Chondrocyte (in vitro differentiated cells): ENCODE results near the gene SMYD5. TPM values are rescaled to one million over a fixed set of nuclear protein-coding genes. Genes with fewer than 3 reads are reported as not detected.

ENCODE experiments used
- DNase-seq: peaks from one replicate; pipeline ENCODE4 v3.0.0; 2021; ENCODE audit warnings: mixed read lengths, low spot score
- H3K27ac Mint-ChIP-seq: one replicate; pipeline ENCODE4 v1.8.0; 2021; ENCODE audit warnings: mild to moderate bottlenecking, moderate library complexity, mixed read lengths; ENCODE audit not compliant: unreplicated experiment
- H3K27me3 Mint-ChIP-seq: 2 replicates; pipeline ENCODE4 v1.8.0; 2021; ENCODE audit warnings: low read depth, mixed read lengths
- H3K36me3 Mint-ChIP-seq: 2 replicates; pipeline ENCODE4 v1.8.0; 2021; ENCODE audit warnings: low read depth, mixed read lengths
- H3K4me1 Mint-ChIP-seq: 2 replicates; pipeline ENCODE4 v1.8.0; 2021; ENCODE audit warnings: low read depth, mild to moderate bottlenecking, mixed read lengths
- H3K4me3 Mint-ChIP-seq: one replicate; pipeline ENCODE4 v1.8.0; 2021; ENCODE audit warnings: mild to moderate bottlenecking, moderate library complexity, mixed read lengths; ENCODE audit not compliant: unreplicated experiment
- H3K9me3 Mint-ChIP-seq: 2 replicates; pipeline ENCODE4 v1.8.0; 2021; ENCODE audit warnings: low read depth, mixed read lengths
- CTCF ChIP-seq: fragments of 200-600 bp; sonication (generic); IDR thresholded peaks from 2 replicates; pipeline ENCODE4 v1.5.0; 2021; ENCODE audit warnings: antibody characterized with exemption, mild to moderate bottlenecking, moderate library complexity
- total RNA-seq: library from RNA; stranded (reverse); gene quantifications from 3 replicates; pipeline ENCODE4 v1.2.1, GENCODE V29; 2021

Gene SMYD5
- total RNA-seq, 1 donor from 2014 or later = 10.0 TPM

GRCh38 chr2:73174244-73174643, 39.8 kb upstream of the SMYD5 start:
- Mint-ChIP-seq H3K4me1 (peaks cover 14% of the 10 kb centered on the region), H3K36me3 (no peaks in the 10 kb centered on the region), H3K4me3 (no peak overlapping the region), H3K27ac (no peak overlapping the region), H3K9me3 (no peaks in the 10 kb centered on the region), H3K27me3 (peaks cover 34% of the 10 kb centered on the region)
- DNase-seq = no peak
- no peak for TF ChIP-seq CTCF

- Mint-ChIP-seq H3K9me3 (no peaks in the 10 kb centered on the region), H3K4me3 (peak overlapping the region; percentile 33), H3K27ac (no peak overlapping the region), H3K4me1 (peaks cover 14% of the 10 kb centered on the region), H3K27me3 (peaks cover 42% of the 10 kb centered on the region), H3K36me3 (no peaks in the 10 kb centered on the region)
- no peak for DNase-seq
- TF ChIP-seq CTCF = no peak
These were observed 38.9 kb upstream of the SMYD5 start for GRCh38 chr2:73174941-73175662.

DNA sequence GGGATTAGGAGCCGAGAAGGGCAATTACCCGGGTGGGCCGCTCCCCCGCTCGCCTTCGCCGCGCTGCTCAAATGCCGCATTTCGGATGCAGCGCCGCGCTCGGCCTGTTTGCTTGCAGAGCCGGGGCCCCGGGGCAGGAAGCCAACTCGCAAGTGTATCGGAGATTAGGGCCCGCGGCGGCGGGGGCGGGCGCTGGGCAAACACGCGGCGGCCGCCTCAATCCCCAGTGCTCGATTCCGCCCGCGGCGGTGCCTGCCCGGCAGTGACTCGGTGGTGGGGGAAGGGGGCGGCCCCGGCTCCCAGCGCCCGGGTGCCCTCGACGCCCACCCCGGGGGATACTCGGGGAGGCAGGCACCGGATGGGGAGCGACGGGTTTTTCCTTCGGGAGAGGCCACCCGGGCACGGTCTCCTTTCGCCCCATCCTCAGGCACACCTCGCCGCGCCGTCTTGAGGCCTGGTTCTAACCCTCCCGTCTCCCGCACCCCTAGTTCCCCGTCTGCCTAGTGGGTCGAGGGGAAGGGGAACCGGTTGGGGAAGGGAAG, 38.3 kb upstream of the SMYD5 start:
- Mint-ChIP-seq H3K4me3 (peak overlapping the region; percentile 95), H3K9me3 (no peaks in the 10 kb centered on the region), H3K36me3 (no peaks in the 10 kb centered on the region), H3K4me1 (peaks cover 14% of the 10 kb centered on the region), H3K27ac (no peak overlapping the region), H3K27me3 (peaks cover 47% of the 10 kb centered on the region)
- DNase-seq = no peak
- TF ChIP-seq CTCF = no peak

- peaks cover 14% of the 10 kb centered on the region for H3K4me1 Mint-ChIP-seq
- TF ChIP-seq CTCF = no peak
- H3K9me3 Mint-ChIP-seq = no peaks in the 10 kb centered on the region
These were observed 37.7 kb upstream of the SMYD5 start for GRCh38 chr2:73176205-73176880.

DNA sequence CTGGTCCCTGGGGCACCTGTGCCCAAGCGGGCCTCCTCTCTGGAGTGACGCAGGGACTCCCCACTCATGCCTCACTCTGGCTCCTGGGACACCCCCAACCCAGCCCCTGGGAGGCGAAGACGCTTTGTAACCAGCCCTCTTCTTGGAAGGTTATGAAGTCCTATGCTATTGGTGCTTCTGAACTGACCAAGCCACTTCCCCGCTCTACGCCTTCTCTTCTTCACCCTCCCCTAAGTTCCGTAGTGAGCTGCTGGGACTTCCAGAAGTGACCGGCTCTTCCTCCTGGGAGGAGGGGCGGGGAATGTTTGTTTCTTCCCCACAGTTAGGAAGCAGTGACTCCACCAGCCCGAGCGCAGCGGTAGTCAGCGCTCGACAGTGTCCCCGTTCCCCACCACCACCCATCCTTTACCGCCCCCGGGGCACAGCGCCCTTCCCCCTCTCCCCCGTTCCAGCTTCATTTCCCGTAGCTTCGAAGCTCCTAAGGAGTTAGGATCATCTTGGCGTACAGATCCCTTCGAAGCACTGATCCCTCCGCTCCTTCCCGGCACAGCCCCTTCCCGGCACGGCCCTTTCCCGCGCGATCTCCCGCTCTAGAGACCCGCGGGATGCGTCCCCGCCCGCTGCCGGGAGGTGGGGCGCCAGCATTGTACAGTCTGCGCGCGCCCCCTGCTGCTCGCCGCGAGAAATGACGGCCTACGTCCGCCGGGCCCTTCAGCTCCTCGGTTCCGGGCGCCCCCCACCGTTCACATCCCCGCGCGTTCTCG, 37.0 kb upstream of the SMYD5 start:
- peak overlapping the region; percentile 95 for H3K4me3 Mint-ChIP-seq
- peak; percentile 100 for TF ChIP-seq CTCF
- peaks cover 48% of the 10 kb centered on the region for H3K27me3 Mint-ChIP-seq
- H3K9me3 Mint-ChIP-seq = no peaks in the 10 kb centered on the region
- no peak for DNase-seq
- no peaks in the 10 kb centered on the region for H3K36me3 Mint-ChIP-seq
- H3K27ac Mint-ChIP-seq = peak overlapping the region; percentile 76
- peaks cover 14% of the 10 kb centered on the region for H3K4me1 Mint-ChIP-seq

More at GRCh38 chr2:73176205-73176880, 37.7 kb upstream of the SMYD5 start:
- Mint-ChIP-seq H3K4me3 (peak overlapping the region; percentile 95), H3K36me3 (no peaks in the 10 kb centered on the region), H3K27me3 (peaks cover 51% of the 10 kb centered on the region), H3K27ac (no peak overlapping the region)
- no peak for DNase-seq
